ENCODE data around the gene SERINC3. TPM values are rescaled to one million over a fixed set of nuclear protein-coding genes. Genes with fewer than 3 reads are reported as not detected.
"Not testable (repeated sequence)": the region's sequence is repeated elsewhere in the genome, so short reads cannot be mapped to it uniquely, and the experiment has no call there.

The SERINC3 gene
- polyA plus RNA-seq, 1 donor: 54.0 TPM

DNA sequence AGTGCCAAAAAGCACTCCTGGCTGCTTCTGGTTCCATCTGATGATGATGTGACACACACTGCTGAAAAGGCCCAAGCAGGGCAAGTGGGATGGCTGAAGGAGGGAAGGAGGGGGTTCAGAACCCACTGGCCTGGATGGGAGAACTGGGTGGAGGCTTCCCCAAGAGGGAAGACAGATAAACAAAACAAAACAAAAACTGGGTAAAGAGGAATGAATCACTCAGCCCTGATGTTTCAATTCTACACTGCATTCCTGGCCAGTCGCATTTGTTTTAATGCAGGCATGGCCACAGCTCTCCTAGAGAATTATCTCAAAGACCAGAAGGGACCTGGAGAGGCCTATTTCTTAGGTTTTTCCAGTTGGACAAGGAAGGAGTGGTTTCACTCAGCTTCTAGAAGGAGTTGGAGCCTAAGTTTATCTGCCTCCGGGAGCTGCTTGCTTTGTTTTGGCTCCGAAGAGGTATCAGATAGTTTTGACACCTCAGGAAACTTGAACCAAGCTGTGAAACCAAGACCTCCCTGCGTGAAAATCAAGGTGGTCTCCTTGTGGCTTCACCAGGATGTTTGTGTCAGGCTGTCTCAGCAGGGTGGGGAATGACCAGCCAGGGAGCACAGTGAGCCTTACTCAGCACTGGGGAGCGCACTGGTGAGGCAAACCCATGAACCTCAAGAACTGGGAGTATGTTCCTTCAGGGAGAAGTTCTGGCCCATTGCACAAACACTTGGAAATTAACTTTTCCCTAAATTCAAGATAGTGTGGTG is 30.1 kb downstream of the SERINC3 start:
- DNase-seq: no peak

DNA sequence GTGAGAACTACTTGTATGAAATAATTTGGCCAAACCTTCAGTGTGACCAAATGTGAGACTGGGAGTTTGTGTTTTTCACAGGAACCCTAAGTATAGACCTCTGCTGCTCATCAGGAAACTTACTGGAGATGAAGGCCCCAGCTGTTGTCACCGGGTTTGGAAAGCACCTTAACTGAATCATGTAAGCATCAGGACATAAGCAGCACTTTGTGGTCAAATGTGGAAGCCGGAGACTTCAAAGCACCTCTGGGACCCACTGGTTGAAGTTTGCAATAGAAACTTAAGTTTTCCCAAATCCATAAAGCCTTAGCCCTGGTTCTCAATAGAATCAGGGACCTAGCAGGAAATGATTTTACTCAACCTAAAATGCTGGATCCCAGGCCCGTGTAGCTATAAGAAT is 31.9 kb downstream of the SERINC3 start:
- no peak for DNase-seq

DNA sequence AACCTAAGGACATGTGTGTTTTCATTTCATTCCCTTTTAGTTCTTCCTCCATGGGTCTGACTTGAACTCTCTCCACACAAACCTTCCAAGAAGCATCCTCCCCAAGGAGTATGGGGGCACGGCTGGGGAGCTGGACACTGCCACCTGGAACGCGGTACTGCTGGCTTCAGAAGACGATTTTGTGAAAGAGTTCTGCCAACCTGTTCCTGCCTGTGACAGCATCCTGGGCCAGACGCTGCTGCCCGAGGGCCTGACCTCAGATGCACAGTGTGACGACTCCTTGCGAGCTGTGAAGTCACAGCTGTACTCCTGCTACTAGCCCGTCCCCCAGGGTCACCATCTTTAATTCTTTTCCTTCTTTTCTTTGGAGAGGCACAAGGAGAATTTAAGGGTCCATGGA is 32.6 kb downstream of the SERINC3 start:
- DNase-seq: no peak

DNA sequence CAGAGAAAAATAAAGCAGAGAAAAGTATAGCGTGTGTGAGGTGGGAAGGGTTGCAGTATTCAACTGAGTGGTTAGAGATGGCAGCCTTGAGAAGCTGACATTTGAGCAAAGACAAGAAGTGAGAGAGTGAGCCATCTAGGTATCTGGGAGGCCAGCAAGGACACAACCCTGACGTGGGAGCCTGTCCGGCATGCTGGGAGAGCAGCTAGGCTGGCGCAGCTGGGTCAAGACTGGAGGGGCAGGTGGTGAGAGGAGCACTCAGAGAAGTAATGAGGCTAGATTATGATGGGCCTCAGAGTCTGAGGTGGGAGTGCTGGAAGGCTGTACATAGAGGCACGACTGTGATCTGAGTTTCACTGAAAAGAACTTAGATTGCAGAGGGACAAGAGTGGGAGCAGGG is 33.3 kb downstream of the SERINC3 start:
- DNase-seq: no peak

DNA sequence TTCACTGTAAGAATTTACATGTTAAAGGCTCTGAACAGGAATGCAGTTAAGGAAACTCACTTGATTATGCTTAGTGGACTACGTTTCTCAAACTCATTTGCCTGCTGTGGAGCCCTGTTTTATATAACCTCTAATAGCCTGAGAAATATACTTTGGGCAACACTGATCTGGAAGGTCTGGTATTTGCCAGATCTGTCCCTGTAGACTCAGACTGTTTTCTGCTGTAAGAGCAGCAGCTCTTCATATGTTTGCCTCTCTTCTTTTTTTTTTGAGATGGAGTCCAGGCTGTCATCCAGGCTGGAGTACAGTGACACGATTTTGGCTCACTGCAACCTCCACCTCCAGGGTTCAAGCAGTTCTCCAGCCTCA is 36.1 kb downstream of the SERINC3 start:
- DNase-seq: no peak

DNA sequence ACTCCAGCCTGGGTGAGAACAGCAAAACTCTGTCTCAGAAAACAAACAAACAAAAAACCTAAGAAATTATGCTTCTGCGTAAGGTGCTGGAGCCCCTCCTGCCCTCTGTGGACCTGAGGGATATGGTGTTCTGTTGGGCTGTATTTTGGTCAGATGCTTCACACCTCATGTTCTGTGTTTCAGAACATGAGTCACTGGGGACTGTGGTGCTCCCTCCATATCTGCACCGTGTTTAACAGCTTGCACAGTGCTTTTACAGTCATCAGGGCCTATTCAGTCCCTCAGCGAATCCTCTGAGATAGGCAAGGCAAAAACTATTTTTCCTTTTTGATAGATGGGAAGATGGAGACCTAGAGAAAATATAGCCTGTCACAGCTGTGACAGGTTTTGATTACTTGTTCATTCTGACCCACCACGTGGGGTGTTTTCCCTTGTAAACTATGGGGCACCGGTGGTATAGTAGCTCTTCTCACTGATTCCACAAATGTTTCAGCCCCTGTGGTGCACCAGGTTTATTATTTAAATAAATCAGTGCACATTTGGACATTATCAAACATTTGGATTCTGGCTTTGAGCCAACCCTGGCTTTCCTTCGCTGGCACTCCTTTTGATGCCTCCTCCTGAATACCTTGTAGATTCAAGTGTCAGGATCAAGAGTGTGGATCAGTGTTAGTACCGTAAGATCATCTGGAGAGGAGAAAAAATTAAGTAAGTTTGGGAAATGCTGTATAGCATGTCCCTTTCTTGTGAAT is 36.6 kb downstream of the SERINC3 start:
- DNase-seq: no peak

DNA sequence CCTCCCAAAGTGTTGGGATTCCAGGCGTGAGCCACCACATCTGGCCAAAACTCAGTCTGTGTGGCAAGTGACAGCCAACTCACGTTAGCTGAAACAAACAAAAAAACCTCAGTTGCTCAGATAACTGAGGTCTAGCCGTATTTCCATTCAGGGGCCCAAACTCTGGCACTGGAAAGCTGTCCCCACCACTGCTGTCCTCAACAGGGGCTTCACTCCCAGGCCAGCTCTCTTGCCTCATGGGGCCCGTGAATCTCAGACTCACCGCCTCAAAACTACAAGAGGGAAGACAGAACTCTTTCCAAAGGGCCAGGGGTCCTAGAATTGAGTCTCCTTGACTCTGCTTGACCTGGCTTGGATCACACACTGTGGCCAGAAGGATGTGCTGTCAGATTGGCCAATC is 38.8 kb downstream of the SERINC3 start:
- DNase-seq: no peak

DNA sequence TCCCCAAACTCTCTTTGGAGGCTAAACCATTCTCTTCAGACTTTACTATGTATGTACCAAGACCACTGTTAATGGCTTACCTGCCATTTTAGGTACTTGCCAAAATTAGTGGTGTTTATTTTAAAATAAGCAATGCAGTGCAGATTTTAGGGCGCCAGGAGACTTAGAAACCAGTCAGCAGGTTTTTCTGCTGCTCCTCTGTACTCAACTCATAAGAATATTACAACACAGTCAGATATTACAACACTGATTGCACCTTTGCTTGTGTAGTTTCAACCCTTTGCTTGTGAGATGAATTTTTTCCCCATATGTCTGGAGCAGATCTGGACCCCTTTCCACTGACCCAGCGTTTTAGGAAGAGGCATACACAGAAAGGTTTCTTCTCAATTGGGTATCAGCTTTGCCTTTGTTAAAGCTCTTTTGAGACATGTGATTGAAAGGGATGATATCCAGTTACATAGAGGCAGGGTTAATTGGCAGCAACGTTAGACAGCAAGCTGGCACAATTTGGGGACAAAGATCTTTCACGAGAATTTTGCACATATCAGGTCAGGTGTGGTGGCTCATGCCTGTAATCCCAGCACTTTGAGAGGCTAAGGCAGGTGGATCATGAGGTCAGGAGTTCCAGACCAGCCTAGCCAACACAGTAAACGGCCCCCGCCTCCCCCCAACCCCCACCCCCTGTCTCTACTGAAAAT is 40.0 kb downstream of the SERINC3 start:
- DNase-seq: no peak

DNA sequence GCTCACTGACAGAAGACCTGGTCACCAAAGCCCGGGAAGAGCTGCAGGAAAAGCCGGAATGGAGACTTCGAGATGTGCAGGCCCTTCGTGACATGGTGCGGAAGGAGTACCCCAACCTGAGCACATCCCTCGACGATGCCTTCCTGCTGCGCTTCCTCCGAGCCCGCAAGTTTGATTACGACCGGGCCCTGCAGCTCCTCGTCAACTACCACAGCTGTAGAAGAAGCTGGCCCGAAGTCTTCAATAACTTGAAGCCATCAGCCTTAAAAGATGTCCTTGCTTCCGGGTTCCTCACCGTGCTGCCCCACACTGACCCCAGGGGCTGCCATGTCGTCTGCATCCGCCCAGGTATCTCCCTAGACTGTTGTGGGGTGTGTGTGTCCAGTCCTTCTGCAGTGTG is 41.8 kb downstream of the SERINC3 start:
- DNase-seq: no peak

DNA sequence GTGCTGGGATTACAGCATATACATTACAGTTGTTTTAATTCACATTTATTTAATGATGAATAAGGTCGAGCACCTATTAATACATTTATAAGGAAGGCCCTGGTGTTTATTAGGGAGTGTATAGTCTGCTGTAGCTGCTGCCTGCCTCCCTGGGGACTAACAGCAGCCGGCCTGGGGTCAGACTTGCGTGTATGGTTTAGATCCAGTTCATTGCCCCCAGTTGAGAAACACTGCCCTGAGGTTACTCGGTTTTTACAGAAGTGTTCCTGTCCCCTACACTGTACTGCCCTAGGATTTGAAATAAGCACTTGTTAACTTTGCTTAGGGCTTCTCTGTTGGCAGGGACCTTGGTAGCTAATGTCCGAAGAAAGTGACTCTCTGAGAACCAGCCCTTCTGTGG is 42.2 kb downstream of the SERINC3 start:
- DNase-seq: no peak

DNA sequence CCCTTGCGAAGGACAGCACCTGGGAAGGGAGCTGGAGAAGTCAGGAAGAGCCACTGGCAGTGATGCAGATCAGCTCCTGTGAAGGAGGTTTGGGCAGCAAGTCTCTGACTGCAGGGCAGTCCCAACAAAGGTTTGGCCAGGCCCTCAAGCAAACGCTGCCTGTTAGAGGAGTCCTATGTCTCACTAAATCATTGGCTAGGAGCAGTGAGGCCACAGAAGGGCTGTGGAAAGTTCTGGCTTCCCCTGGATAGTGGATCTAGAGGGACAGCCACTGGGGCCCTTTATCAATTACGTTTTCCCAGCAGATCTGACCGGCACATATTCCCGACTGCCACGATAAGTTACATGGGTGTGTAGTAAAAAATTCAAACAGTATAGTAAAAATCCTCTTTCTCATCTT is 43.7 kb downstream of the SERINC3 start:
- no peak for DNase-seq

DNA sequence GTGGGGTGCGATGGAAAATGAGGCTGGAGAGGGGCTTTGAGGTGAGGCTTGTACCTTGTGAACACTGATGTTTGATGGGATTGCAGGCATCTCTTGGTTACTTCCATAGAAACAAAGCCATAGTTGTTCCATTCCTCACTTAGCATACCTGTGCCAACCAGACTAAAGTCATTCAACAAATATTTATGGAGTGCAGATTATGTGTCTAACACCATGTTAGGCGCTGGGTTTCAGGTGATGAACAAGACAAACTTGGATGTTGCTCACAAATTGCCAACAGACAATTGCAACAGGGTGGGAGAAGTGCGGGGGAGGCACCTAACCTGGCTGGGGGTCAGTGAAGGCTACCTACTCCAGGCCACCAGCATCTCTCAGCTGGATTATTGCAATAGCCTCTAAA is 44.7 kb downstream of the SERINC3 start:
- DNase-seq: no peak

DNA sequence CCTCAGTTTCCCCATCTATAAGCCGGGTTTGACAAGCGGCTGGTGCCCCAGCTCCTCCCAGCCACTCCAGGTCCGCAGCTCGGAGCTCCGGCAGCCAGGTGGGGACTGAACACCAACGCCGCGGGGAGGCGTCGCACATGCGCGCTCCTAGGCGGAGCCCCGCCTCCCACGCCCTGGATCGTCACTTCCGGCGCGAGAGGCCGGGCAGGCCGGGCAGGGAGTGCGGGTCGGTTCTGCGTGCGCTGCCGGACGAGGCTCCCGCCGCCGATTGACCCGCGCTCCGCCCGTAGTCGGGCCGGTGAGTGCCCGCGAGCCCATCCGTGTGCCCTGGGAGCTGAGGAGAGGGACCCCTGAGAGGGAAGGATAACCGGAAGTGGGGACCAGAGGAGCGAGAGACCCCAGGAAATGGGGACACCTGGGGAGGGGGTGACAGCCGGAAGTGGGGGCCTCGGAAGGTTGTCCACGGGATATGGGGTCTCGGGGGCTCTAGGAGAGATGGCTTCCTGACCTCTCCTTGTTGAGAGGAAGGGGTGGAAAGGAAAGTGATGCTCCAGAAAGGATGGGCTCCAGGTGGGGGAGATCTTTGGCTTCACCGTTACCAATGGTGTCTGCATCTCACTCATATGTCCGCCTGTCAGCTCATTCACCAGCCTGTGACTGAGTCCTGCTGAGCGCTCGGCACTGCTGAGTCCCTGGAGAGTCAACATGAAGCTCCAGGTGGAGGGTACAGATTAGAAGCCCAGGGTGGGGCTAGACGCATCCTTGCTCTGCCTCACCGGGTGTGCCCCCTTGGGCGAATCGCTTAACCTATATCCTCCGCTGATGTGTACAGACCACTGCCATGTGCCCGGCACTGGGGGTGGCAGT is 45.9 kb downstream of the SERINC3 start, which contains the start of gene TTPAL:
Gene TTPAL (plus strand): TSS at position 181 of the 867 bp plus-strand sequence. CDS start 4,126 bp downstream, outside the sequence.
- peak; percentile 89 for DNase-seq

DNA sequence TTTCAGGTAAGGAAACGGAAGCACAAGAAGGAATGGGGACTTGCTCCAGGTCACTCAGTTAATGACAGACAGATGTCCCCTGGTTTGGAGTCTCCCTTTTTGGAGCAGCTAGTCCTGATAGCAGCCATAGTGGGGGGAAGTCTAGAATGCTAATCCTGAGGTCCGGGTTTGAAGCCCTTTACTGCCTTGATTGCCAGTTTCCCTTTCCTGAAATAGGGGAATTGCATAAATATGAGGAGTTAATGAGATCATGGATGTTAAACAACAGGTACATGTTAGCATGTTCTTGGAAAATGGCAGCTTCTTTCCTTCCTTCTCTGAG is 46.5 kb downstream of the SERINC3 start:
- DNase-seq: no peak

DNA sequence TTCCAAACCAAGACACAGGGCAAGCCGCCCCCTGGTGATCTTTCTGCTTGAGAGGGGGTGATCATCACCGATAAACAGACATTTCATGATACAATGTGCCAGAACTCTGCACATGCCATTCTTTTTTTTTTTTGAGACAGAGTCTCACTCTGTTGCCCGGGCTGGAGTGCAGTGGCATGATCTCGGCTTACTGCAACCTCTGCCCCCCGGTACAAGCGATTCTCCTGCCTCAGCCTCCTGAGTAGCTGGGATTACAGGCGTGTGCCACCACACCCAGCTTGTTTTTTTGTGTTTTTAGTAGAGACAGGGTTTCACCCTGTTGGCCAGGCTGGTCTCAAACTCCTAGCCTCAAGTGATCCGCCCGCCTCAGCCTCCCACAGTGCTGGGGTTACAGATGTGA is 49.6 kb downstream of the SERINC3 start:
- DNase-seq: not testable (repeated sequence)

DNA sequence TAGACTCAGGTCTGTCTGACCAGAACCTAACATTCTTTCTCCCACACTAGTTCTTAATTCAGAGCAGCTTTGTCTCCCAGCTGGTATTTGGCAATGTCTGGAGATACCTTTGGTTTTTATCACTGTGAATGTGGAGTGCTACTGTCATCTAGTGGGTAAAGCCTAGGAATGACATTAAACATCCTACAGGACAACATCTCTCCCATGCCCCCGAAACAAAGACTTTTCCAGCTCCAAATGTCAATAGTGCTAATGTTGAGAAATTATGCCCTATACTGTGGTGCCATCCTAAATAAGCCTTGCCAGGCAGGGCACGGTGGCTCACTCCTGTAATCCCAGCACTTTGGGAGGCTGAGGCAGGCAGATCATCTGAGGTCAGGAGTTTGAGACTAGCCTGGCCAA is 50.4 kb downstream of the SERINC3 start:
- no peak for DNase-seq

DNA sequence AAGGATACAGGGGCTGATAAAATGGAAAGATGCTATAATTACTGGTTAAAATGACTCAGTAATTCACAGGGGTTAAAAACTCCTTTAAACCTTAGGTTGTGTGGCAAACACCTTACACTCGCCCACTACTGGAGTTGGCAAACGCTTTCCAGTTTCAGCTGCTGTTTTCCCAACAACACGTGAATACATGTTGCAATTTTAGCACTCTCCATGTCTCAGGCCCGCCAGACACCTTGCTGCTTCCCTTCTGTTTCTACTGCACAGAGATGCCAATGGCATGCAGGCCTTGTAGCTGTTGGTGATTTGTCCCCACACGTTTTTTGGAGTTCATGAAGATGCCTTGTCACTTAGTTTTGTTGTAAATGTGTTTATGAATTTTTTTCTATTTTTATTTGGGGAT is 51.5 kb downstream of the SERINC3 start:
- DNase-seq: no peak

DNA sequence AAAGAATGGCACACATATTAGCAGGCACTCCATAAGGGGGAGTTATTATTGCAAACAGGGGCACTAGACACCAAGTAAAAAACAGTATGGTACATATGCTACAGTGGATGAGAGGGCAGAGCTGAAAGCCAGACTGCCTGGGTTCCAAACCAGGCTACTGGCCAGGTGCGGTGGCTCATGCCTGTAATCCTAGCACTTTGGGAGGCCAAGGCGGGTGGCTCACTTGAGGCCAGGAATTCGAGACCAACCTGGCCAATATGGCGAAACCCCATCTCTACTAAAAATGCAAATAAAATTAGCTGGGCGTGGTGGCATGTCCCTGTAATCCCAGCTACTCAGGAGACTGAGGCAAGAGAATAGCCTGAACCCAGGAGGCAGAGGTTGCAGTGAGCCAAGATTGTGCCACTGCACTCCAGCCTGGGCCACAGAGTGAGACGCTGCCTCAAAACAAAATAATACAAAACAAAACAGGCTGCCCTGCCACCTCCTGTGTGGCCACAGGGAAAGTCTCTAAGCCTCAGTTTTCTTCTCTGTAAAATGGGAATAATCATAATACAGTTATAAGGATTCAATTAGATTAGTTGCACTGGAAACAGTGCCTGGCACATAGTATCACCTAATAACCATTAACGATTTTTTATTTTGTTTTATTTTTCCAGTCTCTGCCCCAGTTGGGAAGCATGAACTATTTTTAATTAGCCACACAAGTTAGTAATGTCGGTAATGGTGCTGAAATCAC is 53.7 kb downstream of the SERINC3 start:
- DNase-seq: no peak

DNA sequence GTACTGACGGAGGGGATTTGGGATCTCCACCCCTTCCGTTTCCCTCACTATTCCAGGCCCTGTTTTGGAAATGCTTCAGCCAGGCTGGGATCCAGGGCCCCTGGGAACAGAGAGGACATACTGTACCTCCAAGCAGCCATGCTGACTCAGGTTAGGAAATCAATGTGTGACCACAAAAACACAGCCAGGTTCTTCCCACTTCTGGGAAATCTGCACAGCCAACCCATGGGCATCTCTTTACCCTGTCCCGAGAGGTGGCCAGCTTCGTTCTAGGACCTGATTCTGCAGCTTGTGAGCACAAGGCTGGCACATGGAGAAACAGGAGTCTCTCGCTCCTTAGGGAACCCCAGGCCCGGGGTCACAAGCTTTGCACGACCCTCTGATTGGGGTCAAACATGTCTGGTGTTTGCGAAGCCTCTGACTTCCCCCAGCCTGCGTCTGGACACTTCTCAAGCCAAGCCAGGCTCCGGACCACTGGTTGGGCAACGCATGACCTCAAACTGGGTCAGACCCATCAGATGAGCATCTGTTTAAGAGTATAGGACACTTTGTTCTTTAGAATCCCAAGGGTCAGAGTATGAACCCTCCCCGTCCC is 54.5 kb downstream of the SERINC3 start:
- DNase-seq: no peak

DNA sequence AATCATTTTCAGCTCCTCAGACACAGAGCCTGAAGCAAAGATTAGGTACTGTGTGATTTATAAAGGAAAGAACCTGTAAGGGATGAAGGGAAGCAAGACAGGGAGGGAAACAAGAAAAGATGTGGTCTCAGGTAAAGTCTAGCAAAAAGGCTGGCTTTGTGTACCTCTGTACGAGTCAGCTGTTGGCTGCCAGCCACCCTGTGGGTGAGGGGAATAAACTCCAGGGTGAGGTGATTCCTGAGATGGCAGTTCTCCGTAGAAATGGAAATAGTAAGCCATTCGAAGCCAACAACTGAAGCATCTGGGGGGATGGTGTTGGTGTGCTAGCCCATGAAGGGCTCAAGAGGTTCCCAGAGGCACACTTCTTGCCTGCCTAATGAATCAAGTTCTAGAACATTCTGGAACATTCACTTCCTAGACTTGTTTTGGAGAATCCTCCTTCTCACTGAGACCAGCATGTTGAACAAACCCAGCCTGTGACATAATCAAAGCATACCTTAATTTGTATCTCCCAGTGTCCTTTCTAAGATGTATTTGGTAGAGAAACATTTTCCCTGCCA is 56.8 kb downstream of the SERINC3 start:
- no peak for DNase-seq

DNA sequence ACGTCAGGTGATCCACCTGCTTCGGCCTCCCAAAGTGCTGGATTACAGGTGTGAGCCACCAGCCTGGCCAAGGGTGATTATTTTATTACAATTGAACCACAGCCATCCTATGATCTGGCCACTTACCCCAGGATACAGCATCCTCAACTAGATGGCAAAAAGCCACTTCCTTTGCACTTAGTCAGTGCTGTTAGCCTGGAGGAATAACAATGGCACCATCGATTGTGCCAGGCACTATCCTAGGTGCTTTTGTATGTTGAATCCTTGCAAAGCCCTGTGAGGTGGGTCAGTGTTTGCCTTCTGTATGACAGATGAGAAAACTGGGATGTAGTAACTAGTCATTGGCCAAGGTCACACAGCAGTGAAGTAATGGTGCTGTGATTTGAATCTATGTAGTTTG is 57.4 kb downstream of the SERINC3 start:
- no peak for DNase-seq
